Measurements from ENCODE around the gene MLPH. TPM values are rescaled to one million over a fixed set of nuclear protein-coding genes. Genes with fewer than 3 reads are reported as not detected.
A peak's percentile ranks its signal among the peaks of the same experiment; 100 is the strongest.

Gene MLPH
- total and polyA plus RNA-seq, 4 donors, result 1.6 to 25.9 (median 22.3) TPM

GRCh38 chr2:237473878-237474441 is 13.1 kb upstream of the MLPH start (continued):
- TF ChIP-seq REST (IDR thresholded peaks at IDR 0.05), result no peak

- WGBS, result 82% methylated on average over 12 of the region's 12 CpGs
- H3K27me3 ChIP-seq (ENCODE audit: control insufficient read depth in 4 of 4, insufficient read depth in 4 of 4, low read length in 3 of 4), result no peaks in the 10 kb centered on the region
- H3K27ac ChIP-seq (ENCODE audit: low read depth in 1 of 2, low read length in 2 of 2), result peak overlapping the region; percentile 69 to 89
- H3K4me1 ChIP-seq (ENCODE audit: control insufficient read depth in 4 of 4, insufficient read depth in 4 of 4, low read length in 3 of 4), result peaks cover 3 to 15% (median 6%) of the 10 kb centered on the region in 4 donors
- H3K36me3 ChIP-seq (ENCODE audit: control insufficient read depth in 4 of 4, insufficient read depth in 3 of 4, low read depth in 1 of 4, low read length in 3 of 4), result no peaks in the 10 kb centered on the region
- TF ChIP-seq ATF3 (IDR thresholded peaks at IDR 0.05) (no peak), TAF1 (conservative IDR thresholded peaks at IDR 0.05) (no peak), JUND (IDR thresholded peaks at IDR 0.05) (no peak), FOXA1 (IDR thresholded peaks at IDR 0.05) (no peak), RXRA (IDR thresholded peaks at IDR 0.05) (no peak), ZBTB33 (IDR thresholded peaks at IDR 0.05) (no peak), HNF4A (conservative IDR thresholded peaks at IDR 0.05) (no peak), SP1 (IDR thresholded peaks at IDR 0.05) (no peak), NR2F2 (IDR thresholded peaks at IDR 0.05) (no peak), GABPA (IDR thresholded peaks at IDR 0.05 in 1 of 2, conservative IDR thresholded peaks at IDR 0.05 in 1 of 2) (no peak)
- H3K9ac ChIP-seq (ENCODE audit: low read depth in 1 of 2, low read length in 2 of 2), result peak overlapping the region; percentile 22 to 70
- DNase-seq (ENCODE audit: low spot score), result no peak
- H3K9me3 ChIP-seq (ENCODE audit: control insufficient read depth in 4 of 4, low read length in 3 of 4), result no peaks in the 10 kb centered on the region
- peak overlapping the region in 1 of 3 donors; percentile 20 for H3K4me3 ChIP-seq (ENCODE audit: low read depth in 1 of 3, low read length in 3 of 3)
These were observed 12.6 kb upstream of the MLPH start for GRCh38 chr2:237474442-237474911.

- peak overlapping the region; percentile 69 to 89 for H3K27ac ChIP-seq (ENCODE audit: low read depth in 1 of 2, low read length in 2 of 2)
- H3K4me3 ChIP-seq (ENCODE audit: low read depth in 1 of 3, low read length in 3 of 3), result peak overlapping the region; percentile 20 to 73 (median 29)
- no peaks in the 10 kb centered on the region for H3K36me3 ChIP-seq (ENCODE audit: control insufficient read depth in 4 of 4, insufficient read depth in 3 of 4, low read depth in 1 of 4, low read length in 3 of 4)
- peak overlapping the region; percentile 22 to 70 for H3K9ac ChIP-seq (ENCODE audit: low read depth in 1 of 2, low read length in 2 of 2)
- H3K27me3 ChIP-seq (ENCODE audit: control insufficient read depth in 4 of 4, insufficient read depth in 4 of 4, low read length in 3 of 4), result no peaks in the 10 kb centered on the region
- 1% methylated on average over 79 of the region's 79 CpGs for WGBS
- peaks cover 5 to 21% (median 9%) of the 10 kb centered on the region in 4 donors for H3K4me1 ChIP-seq (ENCODE audit: control insufficient read depth in 4 of 4, insufficient read depth in 4 of 4, low read length in 3 of 4)
- H3K9me3 ChIP-seq (ENCODE audit: control insufficient read depth in 4 of 4, low read length in 3 of 4), result no peaks in the 10 kb centered on the region
- peak; percentile 87 for DNase-seq (ENCODE audit: low spot score)
- TF ChIP-seq FOXA1 (IDR thresholded peaks at IDR 0.05) (no peak), ZBTB33 (IDR thresholded peaks at IDR 0.05) (no peak), FOXA2 (IDR thresholded peaks at IDR 0.05) (no peak), RXRA (IDR thresholded peaks at IDR 0.05) (peak in 1 of 2 donors; percentile 29), RAD21 (IDR thresholded peaks at IDR 0.05) (peak; percentile 68 to 70), ATF3 (IDR thresholded peaks at IDR 0.05) (no peak), JUND (IDR thresholded peaks at IDR 0.05) (no peak), YY1 (IDR thresholded peaks at IDR 0.05) (peak; percentile 13), TAF1 (conservative IDR thresholded peaks at IDR 0.05) (no peak), EGR1 (IDR thresholded peaks at IDR 0.05; ENCODE audit: low read depth in 2 of 2) (no peak), HNF4G (IDR thresholded peaks at IDR 0.05) (no peak), SP1 (IDR thresholded peaks at IDR 0.05) (peak; percentile 20), CTCF (IDR thresholded peaks at IDR 0.05; ENCODE audit: low read depth, low read length, missing input control) (peak; percentile 70), NR2F2 (IDR thresholded peaks at IDR 0.05) (no peak), MAX (IDR thresholded peaks at IDR 0.05) (no peak), HNF4A (conservative IDR thresholded peaks at IDR 0.05) (peak in 1 of 2 donors; percentile 22)
These were observed 11.9 kb upstream of the MLPH start for GRCh38 chr2:237474931-237475703.
